Measurements from ENCODE around the gene SLC22A17. TPM values are rescaled to one million over a fixed set of nuclear protein-coding genes. Genes with fewer than 3 reads are reported as not detected.

SLC22A17 gene
- total and polyA plus RNA-seq, 4 donors, result 1.1 to 14.6 (median 2.6) TPM

DNA sequence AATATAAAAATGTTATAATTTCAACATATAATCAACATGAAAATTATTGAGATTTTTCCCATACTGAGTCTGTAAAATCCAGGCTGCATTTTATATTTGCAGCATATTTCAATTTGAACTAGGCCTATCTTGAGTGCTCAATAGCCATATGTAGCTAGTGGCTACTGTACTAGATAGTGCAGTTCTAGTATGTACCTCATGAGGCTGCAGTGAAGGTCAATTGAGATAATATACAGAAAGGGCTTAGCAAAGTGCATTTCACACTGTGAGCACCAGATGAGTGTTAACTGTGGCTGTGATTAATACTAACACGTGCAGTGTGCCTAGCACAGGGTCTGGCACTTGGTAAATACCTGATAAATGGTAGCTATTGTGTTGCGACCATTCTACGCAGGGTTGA is 5.4 kb upstream of the SLC22A17 start (continued):
- TF ChIP-seq, protein P1, sequence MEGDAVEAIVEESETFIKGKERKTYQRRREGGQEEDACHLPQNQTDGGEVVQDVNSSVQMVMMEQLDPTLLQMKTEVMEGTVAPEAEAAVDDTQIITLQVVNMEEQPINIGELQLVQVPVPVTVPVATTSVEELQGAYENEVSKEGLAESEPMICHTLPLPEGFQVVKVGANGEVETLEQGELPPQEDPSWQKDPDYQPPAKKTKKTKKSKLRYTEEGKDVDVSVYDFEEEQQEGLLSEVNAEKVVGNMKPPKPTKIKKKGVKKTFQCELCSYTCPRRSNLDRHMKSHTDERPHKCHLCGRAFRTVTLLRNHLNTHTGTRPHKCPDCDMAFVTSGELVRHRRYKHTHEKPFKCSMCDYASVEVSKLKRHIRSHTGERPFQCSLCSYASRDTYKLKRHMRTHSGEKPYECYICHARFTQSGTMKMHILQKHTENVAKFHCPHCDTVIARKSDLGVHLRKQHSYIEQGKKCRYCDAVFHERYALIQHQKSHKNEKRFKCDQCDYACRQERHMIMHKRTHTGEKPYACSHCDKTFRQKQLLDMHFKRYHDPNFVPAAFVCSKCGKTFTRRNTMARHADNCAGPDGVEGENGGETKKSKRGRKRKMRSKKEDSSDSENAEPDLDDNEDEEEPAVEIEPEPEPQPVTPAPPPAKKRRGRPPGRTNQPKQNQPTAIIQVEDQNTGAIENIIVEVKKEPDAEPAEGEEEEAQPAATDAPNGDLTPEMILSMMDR (IDR thresholded peaks at IDR 0.05; ENCODE audit: low read depth, low read length, missing input control), result no peak
- TF ChIP-seq YY1 (IDR thresholded peaks at IDR 0.05), result no peak
- TF ChIP-seq TAF1 (conservative IDR thresholded peaks at IDR 0.05), result no peak
- TF ChIP-seq, protein P2, sequence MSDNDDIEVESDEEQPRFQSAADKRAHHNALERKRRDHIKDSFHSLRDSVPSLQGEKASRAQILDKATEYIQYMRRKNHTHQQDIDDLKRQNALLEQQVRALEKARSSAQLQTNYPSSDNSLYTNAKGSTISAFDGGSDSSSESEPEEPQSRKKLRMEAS (IDR thresholded peaks at IDR 0.05), result no peak

DNA sequence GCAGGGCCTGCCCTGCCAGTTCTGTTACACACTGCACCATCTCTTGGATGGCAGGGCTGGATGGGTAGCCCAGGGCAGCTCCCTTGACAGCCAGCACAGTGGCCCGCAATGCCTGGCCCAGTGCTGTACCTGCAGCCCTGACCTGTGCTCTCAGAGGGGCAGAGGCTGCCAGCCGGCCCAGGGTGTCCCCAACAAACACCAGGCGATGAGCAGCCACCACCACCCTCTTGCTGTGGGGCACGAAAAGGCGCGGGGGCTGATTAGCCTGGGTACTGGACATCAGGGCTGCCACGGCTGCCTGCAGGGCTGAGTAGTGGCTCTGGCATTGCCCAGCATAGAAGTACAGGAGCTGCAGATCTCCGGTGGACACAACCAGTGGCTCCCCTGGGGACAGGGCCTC is 4.6 kb upstream of the SLC22A17 start:
- no peak overlapping the region for H3K4me3 ChIP-seq (ENCODE audit: low read depth in 1 of 3, low read length in 3 of 3)
- no peaks in the 10 kb centered on the region for H3K36me3 ChIP-seq (ENCODE audit: control insufficient read depth in 4 of 4, insufficient read depth in 3 of 4, low read depth in 1 of 4, low read length in 3 of 4)
- WGBS, result 93% methylated on average over 8 of the region's 8 CpGs
- H3K9ac ChIP-seq (ENCODE audit: low read depth in 1 of 2, low read length in 2 of 2), result no peak overlapping the region
- peaks cover 0 to 11% (median 0%) of the 10 kb centered on the region in 4 donors for H3K27me3 ChIP-seq (ENCODE audit: control insufficient read depth in 4 of 4, insufficient read depth in 4 of 4, low read length in 3 of 4)
- H3K4me1 ChIP-seq (ENCODE audit: control insufficient read depth in 4 of 4, insufficient read depth in 4 of 4, low read length in 3 of 4), result peaks cover 1 to 6% (median 3%) of the 10 kb centered on the region in 4 donors
- TF ChIP-seq, protein P3, sequence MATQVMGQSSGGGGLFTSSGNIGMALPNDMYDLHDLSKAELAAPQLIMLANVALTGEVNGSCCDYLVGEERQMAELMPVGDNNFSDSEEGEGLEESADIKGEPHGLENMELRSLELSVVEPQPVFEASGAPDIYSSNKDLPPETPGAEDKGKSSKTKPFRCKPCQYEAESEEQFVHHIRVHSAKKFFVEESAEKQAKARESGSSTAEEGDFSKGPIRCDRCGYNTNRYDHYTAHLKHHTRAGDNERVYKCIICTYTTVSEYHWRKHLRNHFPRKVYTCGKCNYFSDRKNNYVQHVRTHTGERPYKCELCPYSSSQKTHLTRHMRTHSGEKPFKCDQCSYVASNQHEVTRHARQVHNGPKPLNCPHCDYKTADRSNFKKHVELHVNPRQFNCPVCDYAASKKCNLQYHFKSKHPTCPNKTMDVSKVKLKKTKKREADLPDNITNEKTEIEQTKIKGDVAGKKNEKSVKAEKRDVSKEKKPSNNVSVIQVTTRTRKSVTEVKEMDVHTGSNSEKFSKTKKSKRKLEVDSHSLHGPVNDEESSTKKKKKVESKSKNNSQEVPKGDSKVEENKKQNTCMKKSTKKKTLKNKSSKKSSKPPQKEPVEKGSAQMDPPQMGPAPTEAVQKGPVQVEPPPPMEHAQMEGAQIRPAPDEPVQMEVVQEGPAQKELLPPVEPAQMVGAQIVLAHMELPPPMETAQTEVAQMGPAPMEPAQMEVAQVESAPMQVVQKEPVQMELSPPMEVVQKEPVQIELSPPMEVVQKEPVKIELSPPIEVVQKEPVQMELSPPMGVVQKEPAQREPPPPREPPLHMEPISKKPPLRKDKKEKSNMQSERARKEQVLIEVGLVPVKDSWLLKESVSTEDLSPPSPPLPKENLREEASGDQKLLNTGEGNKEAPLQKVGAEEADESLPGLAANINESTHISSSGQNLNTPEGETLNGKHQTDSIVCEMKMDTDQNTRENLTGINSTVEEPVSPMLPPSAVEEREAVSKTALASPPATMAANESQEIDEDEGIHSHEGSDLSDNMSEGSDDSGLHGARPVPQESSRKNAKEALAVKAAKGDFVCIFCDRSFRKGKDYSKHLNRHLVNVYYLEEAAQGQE (IDR thresholded peaks at IDR 0.05), result no peak
- TF ChIP-seq, protein P1 (IDR thresholded peaks at IDR 0.05; ENCODE audit: low read depth, low read length, missing input control), result no peak
- TF ChIP-seq SP1 (IDR thresholded peaks at IDR 0.05), result no peak
- TF ChIP-seq, protein P2 (IDR thresholded peaks at IDR 0.05), result no peak
- no peak for TF ChIP-seq FOXA2 (IDR thresholded peaks at IDR 0.05)
- no peak for TF ChIP-seq RAD21 (IDR thresholded peaks at IDR 0.05)
- TF ChIP-seq YY1 (IDR thresholded peaks at IDR 0.05), result no peak
- TF ChIP-seq RXRA (IDR thresholded peaks at IDR 0.05), result no peak
- TF ChIP-seq GABPA (IDR thresholded peaks at IDR 0.05 in 1 of 2, conservative IDR thresholded peaks at IDR 0.05 in 1 of 2), result no peak
- DNase-seq (ENCODE audit: low spot score), result no peak
- no peaks in the 10 kb centered on the region for H3K9me3 ChIP-seq (ENCODE audit: control insufficient read depth in 4 of 4, low read length in 3 of 4)
- no peak overlapping the region for H3K27ac ChIP-seq (ENCODE audit: low read depth in 1 of 2, low read length in 2 of 2)

DNA sequence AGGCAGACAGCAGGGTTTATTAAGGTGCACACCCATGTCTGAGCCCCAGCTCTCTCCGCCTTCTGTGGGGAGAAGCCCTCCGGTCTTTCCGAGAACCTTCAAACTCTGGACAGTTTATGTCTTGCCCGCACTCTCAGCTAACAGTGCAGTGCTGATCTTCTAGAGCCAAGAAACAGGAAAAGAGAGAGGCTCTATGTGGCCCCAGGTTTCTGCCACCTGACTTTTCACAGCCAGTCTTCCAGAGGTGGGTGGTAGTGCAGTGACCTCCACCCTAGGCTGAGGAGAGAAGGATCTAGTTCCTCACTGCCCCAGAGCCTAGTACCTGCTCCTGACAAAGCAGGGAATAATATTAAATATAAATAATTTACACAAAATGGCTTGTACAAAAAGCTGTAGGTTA is 4.0 kb upstream of the SLC22A17 start:
- peaks cover 0 to 11% (median 2%) of the 10 kb centered on the region in 4 donors for H3K27me3 ChIP-seq (ENCODE audit: control insufficient read depth in 4 of 4, insufficient read depth in 4 of 4, low read length in 3 of 4)
- H3K36me3 ChIP-seq (ENCODE audit: control insufficient read depth in 4 of 4, insufficient read depth in 3 of 4, low read depth in 1 of 4, low read length in 3 of 4), result no peaks in the 10 kb centered on the region
- 98% methylated on average over 4 of the region's 4 CpGs for WGBS
- DNase-seq (ENCODE audit: low spot score), result no peak
- no peak overlapping the region for H3K4me3 ChIP-seq (ENCODE audit: low read depth in 1 of 3, low read length in 3 of 3)
- H3K27ac ChIP-seq (ENCODE audit: low read depth in 1 of 2, low read length in 2 of 2), result no peak overlapping the region
- peaks cover 4 to 11% (median 8%) of the 10 kb centered on the region in 4 donors for H3K4me1 ChIP-seq (ENCODE audit: control insufficient read depth in 4 of 4, insufficient read depth in 4 of 4, low read length in 3 of 4)
- no peaks in the 10 kb centered on the region for H3K9me3 ChIP-seq (ENCODE audit: control insufficient read depth in 4 of 4, low read length in 3 of 4)
- no peak overlapping the region for H3K9ac ChIP-seq (ENCODE audit: low read depth in 1 of 2, low read length in 2 of 2)
- TF ChIP-seq HNF4A (conservative IDR thresholded peaks at IDR 0.05) (no peak), SP1 (IDR thresholded peaks at IDR 0.05) (no peak), FOXA1 (IDR thresholded peaks at IDR 0.05) (no peak), RXRA (IDR thresholded peaks at IDR 0.05) (no peak), EGR1 (IDR thresholded peaks at IDR 0.05; ENCODE audit: low read depth in 2 of 2) (no peak), HNF4G (IDR thresholded peaks at IDR 0.05) (no peak), YY1 (IDR thresholded peaks at IDR 0.05) (no peak), GABPA (IDR thresholded peaks at IDR 0.05 in 1 of 2, conservative IDR thresholded peaks at IDR 0.05 in 1 of 2) (no peak), TAF1 (conservative IDR thresholded peaks at IDR 0.05) (no peak), FOXA2 (IDR thresholded peaks at IDR 0.05) (no peak), RAD21 (IDR thresholded peaks at IDR 0.05) (no peak)
- TF ChIP-seq, protein P1 (IDR thresholded peaks at IDR 0.05; ENCODE audit: low read depth, low read length, missing input control), result no peak
- TF ChIP-seq, protein P4, sequence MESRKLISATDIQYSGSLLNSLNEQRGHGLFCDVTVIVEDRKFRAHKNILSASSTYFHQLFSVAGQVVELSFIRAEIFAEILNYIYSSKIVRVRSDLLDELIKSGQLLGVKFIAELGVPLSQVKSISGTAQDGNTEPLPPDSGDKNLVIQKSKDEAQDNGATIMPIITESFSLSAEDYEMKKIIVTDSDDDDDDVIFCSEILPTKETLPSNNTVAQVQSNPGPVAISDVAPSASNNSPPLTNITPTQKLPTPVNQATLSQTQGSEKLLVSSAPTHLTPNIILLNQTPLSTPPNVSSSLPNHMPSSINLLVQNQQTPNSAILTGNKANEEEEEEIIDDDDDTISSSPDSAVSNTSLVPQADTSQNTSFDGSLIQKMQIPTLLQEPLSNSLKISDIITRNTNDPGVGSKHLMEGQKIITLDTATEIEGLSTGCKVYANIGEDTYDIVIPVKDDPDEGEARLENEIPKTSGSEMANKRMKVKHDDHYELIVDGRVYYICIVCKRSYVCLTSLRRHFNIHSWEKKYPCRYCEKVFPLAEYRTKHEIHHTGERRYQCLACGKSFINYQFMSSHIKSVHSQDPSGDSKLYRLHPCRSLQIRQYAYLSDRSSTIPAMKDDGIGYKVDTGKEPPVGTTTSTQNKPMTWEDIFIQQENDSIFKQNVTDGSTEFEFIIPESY (IDR thresholded peaks at IDR 0.05), result no peak
- TF ChIP-seq, protein P5, sequence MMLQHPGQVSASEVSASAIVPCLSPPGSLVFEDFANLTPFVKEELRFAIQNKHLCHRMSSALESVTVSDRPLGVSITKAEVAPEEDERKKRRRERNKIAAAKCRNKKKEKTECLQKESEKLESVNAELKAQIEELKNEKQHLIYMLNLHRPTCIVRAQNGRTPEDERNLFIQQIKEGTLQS (IDR thresholded peaks at IDR 0.05), result no peak
